ELR (cell line): ENCODE data around the gene PRAMEF8.
"Not testable (repeated sequence)": the region's sequence is repeated elsewhere in the genome, so short reads cannot be mapped to it uniquely, and the experiment has no call there.

Experiments used
- DNase-seq: peaks from one replicate; pipeline ENCODE4 v3.0.0-alpha.2; 2015; ENCODE audit warnings: low read depth

The PRAMEF8 gene

DNA sequence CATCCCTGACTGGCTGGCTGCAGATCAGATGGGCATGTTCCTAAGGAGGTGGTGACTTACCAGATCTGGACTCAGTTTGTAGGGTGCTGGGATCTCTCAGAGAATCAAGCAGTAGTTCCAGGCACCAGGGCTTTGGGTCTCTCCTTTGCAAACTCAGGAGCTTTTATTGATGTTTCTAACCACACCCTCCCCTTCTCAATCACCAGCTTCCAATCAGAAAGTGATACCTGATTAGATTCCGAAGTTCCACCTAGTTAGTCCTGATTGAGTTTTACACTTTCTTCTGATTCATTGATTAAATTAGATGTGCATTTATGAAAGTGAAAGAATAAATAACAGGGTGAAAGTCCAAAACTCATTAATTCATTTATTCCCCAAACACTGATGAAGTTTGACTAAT lies at the start of gene PRAMEF8:
Gene PRAMEF8, minus strand, starts transcription at position 101 of the 400 bp plus-strand sequence. CDS start 1,046 bp downstream, outside the sequence.
- DNase-seq = not testable (repeated sequence)

DNA sequence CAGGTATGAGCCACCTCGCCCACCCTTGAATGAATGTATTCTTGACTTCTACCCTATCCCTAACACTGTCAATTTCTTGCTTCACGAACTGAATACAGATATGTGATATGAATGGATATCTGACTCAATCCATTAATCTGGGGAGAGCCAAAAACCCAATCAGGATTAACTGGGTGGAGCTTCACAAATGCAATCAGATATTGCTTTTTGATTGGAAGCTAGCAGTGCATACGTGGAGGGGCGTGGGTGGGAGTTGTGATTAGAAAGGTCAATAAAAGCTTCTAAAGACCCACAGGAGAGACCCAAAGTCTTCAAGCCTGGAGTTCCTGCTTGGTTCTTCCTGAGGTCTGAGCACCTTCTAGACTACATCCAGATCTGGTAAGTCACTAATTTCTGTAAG lies 30.3 kb upstream of the PRAMEF8 start, which contains the start of gene PRAMEF15:
Gene PRAMEF15, plus strand, starts transcription at position 301 of the 400 bp plus-strand sequence. CDS start 2,827 bp downstream, outside the sequence.
- not testable (repeated sequence) for DNase-seq

DNA sequence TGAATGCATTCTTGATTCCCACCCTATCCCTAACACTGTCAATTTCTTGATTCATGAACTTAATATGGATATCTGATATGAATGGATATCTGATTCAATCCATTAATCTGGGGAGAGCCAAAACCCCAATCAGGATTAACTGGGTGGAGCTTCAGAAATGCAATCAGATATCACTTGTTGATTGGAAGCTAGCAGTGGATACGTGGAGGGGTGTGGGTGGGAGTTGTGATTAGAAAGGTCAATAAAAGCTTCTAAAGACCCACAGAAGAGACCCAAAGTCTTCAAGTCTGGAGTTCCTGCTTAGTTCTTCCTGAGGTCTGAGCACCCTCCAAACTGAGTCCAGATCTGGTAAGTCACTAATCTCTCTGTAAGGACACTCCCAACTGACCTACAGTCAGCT lies 18.3 kb upstream of the PRAMEF8 start, which contains the start of gene PRAMEF33:
Gene PRAMEF33, plus strand, starts transcription at position 301 of the 400 bp plus-strand sequence. CDS start 2,416 bp downstream, outside the sequence.
- DNase-seq = not testable (repeated sequence)

DNA sequence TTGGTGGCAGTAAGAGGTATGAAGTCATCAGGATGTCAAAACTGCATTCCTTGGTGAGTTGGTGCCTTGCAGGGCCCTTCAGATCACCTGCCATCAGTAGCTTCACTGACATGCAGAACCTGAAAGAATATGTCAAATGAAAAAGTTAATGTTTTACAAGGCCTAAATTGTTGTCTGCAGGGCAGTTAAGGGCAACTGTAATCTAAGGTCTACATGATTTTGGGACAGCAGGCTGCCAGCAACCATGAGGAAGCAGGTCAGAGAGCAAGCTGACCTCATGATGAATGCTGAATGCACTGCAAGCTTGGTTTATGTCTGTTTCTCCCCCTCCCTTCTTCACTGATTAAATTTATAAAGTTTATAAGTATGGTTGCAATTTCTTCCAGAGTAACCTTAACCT lies 17.3 kb upstream of the PRAMEF8 start:
- DNase-seq = not testable (repeated sequence)

DNA sequence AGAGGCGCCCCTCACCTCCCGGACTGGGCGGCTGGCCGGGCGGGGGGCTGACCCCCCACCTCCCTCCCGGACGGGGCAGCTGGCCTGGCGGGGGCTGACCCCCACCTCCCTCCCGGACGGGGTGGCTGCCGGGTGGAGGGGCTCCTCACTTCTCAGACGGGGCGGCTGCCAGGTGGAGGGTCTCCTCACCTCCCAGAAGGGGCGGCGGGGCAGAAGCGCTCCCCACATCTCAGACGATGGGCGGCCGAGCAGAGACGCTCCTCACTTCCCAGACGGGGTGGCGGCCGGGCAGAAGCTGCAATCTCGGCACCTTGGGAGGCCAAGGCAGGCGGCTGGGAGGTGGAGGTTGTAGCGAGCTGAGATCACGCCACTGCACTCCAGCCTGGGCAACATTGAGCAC lies 13.8 kb upstream of the PRAMEF8 start:
- DNase-seq = not testable (repeated sequence)

DNA sequence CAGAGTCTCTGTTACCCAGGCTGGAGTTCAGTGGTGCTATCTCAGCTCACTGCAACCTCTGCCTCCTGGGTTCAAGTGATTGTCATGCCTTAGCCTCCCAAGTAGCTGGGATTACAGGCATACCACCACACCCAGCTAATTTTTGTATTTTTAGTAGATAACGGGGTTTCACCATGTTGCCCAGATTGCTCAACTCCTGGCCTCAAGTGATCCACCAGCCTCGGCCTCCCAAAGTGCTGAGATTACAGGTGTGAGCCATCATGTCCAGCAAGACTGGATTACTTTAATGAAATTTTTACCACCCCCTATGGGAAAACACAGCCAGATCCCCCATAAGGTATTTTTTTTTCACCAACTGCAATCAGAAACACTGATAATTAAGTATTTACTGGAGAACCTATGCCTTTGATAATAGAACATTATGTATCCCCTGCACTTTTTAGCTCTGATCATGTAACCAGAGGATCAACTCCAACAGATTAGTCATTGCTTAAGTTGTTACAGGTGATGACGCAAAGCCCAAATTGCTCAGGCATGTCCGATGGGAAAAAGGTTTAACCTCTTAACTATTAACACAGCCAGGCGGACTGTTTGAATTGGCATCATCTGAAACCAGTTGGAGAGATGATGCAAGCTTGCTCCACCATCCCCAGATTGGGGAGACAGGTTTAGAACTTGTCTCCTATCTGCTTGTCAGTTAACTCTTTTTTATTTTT lies 12.4 kb upstream of the PRAMEF8 start:
- not testable (repeated sequence) for DNase-seq

DNA sequence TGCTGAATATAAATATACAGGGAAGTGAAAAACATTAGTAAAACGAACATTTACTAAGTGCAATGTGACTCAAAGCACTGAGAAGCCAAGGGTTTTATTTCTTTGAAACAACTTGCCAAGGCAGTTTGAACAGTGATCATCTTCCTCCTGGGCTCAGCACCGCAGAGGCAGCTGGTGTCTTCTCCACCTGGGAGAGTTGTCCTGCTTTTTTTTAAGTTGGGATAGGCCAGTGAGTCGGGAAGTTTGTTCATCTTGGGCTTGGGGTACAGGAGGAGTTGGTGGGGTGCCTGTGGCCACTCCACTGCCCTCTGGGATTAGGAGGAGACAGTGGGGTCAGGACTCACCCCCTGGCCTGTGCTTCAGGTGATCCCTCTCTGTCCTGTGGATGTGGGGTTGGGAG lies 4.1 kb upstream of the PRAMEF8 start:
- DNase-seq = not testable (repeated sequence)

DNA sequence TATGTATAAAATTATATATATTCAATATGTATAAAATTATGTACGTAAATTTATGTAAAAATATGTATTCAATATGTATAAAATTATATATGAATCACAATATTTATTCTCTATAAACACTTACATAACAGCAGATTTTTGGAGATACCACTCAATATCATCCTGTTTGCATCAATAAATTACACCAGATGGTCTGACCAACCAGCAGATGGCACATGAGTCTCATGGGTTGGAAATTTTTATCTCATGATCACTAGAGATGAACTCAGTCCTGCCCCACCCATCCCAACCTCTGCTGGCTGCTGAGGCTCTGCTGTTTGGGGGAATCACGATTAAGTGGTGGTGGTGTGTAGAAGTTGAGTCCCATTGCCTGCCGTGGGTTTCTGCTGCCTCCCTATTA lies 5.3 kb downstream of the PRAMEF8 start:
- DNase-seq = not testable (repeated sequence)

DNA sequence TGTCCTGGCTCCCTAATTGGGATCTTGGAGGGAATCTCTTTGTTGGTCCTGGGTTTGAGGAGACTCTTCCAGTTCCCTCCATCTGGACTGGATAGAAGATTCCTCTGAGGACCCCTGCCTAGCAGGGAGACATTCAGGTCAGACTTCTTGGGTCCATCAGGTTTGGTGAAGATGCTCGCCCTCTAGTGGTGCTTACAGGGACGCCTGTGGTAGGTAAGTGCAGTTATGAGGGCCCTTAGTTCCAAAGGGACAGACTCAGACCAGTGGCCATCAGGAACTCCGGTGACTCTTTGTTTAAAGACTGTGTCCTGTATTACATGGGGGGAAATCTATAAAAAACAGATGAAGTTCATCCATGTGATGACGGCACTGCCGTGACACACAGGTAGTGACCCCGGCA lies 7.9 kb downstream of the PRAMEF8 start:
- not testable (repeated sequence) for DNase-seq

DNA sequence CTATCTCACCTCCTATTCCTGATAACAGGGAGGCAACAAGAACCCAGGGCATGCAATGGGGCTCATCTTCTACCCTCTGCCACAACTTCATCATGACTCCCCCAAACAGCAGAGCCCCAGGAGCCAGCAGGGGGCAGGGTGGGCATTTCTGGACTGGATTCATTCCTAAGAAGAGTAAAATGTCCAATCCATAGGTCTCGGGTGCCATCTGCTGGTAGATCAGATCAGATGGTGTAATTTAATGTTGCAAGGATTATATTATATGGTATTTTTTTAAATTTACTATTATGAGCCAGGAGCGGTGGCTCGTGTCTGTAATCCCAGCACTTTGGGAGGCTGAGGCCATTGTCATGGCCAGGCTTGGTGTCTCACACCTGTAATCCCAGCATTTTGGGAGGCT lies 19.8 kb downstream of the PRAMEF8 start:
- not testable (repeated sequence) for DNase-seq

DNA sequence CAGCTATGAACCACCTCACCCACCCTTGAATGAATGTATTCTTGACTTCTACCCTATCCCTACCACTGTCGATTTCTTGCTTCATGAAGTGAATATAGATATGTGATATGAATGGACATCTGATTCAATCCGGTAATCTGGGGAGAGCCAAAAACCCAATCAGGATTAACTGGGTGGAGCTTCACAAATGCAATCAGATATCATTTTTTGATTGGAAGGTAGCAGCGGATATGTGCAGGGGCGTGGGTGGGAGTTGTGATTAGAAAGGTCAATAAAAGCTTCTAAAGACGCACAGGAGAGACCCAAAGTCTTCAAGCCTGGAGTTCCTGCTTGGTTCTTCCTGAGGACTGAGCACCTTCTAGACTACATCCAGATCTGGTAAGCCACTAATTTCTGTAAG lies 31.0 kb downstream of the PRAMEF8 start, which contains the start of gene PRAMEF5:
Gene PRAMEF5, plus strand, starts transcription at position 301 of the 400 bp plus-strand sequence. CDS start 5,071 bp downstream, outside the sequence.
- DNase-seq = not testable (repeated sequence)

DNA sequence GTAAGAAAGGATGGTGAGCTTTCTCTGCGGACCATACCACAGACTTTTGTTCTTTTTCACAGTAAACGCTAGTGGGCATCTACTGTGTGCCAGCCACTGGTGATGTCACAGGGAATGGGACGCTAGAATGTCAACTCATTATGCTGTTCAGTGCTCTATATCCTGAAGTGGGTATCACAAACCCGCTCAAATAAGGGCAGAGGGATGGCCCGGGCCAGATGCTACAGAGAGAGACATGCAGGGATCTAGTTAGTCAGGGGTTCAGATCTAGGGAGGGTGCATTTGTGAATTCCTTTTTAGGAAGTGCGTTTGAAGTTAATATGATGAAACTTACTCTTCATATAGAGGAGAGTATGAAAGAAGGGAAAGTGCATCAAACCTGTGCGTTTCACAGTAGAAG lies 37.8 kb downstream of the PRAMEF8 start:
- not testable (repeated sequence) for DNase-seq

DNA sequence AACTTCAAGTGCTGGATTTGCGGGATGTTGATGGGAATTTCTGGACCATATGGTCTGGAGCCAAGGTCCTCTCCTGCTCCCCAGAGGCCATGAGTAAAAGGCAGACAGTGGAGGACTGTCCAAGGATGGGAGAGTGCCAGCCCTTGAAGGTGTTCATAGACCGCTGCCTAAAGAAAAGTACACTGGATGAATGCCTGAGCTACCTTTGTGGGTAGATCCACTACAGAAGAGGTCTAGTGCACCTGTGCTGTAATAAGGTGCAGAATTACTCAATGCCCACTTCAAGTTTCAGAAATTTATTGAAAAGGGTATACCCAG lies 38.4 kb downstream of the PRAMEF8 start:
- not testable (repeated sequence) for DNase-seq

DNA sequence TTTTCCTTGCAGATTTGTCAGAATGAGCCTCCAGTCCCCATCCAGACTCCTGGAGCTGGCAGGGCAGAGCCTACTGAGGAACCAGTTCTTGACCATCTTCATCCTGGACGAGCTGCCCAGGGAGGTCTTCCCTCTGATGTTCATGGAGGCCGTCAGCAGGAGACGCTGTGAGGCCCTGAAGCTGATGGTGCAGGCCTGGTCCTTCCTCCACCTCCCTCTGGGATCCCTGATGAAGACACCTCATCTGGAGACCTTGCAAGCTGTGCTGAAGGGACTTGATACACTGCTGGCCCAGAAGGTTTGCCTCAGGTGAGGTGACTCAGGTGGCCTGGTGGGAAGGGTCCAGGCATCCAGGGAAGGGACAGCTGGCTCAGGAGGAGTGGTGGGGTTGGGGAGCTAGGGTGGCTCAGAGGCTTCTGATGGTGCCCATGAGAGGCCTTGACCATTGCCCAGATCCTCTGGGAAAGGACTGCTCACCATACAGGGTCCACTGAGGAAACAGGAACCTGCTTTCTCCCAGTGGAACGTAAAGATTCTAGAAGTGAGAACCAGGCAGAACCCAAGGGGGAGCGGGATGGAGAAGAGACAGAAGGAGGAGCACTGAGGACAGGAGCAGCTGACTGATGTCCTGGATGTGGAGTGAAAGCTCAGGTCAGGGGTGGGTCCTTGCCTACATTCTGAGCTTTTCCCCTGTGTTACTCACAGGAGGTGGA lies 38.9 kb downstream of the PRAMEF8 start:
- DNase-seq = not testable (repeated sequence)

DNA sequence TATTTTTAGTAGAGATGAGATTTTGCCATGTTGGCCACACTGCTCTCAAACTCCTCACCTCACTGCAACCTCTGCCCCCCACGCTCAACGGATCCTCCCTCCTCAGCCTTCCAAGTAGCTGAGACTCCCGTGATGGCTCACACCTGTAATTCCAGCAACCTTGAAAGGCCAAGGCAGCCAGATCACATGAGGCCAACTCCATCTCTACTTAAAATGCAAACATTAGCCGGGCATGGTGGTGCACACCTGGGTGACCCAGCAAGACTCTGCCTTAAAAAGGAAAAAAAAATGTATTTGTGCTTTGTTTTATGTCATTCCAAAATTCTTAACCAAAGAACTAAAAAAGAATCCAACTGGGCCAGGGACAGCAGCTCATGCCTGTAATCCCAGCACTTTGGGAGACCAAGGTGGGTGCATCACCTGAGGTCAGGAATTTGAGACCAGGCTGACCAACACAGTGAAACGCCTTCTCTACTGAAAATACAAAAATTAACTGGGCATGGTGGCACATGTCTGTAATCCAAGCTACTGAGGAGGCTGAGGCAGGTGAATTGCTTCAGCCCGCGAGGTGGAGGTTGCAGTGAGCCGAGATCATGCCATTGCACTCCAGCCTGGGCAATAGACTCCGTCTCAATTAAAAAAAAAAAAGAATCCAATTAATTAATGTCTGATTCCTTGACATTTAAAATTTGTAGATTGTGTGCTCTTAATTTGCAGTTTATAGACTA lies 41.2 kb downstream of the PRAMEF8 start:
- not testable (repeated sequence) for DNase-seq

DNA sequence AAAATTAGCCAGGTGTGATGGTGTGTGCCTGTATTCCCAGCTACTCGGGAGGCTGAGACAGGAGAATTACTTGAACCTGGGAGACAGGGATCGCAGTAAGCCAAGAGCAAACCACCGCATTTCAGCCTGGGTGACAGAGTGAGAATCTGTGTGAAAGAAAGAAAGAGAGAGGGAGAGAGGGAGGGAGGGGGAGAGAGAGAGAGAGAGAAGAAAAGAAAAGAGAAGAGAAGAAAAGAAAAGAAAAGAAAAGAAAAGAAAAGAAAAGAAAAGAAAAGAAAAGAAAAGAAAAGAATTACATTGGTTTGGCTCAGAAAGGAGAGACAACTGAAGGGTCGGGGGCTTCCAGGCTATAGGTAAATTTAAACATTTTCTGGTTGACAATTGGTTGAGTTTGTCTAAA lies 45.3 kb downstream of the PRAMEF8 start:
- not testable (repeated sequence) for DNase-seq

DNA sequence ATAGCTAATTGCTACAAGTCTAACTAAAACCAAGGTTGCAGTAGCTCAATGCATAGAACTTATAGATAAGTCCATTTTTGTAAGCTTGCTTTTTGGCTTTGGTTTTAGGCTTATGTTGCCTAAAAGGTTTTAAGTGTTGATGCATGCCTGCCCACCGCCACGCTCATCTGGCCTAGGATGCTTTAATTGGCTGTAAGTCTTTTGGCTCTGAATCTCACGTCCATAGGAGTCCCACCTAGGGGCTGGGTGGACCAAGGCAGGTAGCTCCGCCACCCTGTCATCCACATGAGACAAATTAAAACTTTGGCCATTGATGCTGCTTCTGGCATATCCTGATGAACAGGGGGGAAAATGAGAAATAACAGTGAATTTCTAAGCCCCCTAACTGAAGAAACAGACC lies 47.4 kb downstream of the PRAMEF8 start:
- DNase-seq = not testable (repeated sequence)

DNA sequence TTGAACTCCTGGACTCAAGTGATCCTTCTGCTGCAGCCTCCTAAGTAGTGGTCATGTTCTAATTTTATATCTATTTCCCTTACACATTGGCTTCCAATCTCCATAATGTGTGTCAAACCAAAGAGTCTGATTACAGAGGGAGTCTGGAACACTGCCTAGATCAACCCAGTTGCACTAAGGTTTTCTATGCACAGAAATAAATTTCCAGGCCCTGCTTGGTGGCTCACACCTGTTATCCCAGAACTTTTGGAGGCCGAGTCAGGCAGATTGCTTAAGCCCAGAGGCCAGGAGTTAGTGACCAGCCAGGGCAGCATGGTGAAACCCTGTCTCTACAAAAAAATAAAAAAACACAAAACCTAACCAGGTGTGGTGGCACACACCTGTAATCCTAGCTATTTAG lies 50.9 kb downstream of the PRAMEF8 start:
- not testable (repeated sequence) for DNase-seq

DNA sequence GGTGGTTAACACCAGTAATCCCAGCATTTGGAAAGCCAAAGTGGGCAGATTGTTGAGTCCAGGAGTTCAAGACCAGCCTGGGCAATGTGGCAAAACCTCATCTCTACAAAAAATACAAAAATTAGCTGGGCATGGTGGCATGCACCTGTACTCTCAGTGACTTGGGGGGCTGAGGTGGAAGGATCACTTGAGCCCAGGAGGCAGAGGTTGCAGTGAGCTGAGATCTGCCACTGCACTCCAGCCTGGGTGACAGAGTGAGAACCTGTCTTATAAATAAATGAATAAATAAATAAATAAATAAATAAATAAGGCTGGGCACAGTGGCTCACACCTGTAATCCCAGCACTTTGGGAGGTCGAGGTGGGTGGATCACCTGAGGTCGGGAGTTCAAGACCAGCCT lies 52.9 kb downstream of the PRAMEF8 start:
- DNase-seq = not testable (repeated sequence)
